Activated T-cell treated with anti-CD3 and anti-CD28 coated beads for 24 hours (primary cell): ENCODE measurements around the gene ICOS.

Experiments
- DNase-seq: peaks from one replicate; pipeline ENCODE4 v3.0.0-alpha.2; 2020; ENCODE audit warnings: low read depth

Gene ICOS

DNA sequence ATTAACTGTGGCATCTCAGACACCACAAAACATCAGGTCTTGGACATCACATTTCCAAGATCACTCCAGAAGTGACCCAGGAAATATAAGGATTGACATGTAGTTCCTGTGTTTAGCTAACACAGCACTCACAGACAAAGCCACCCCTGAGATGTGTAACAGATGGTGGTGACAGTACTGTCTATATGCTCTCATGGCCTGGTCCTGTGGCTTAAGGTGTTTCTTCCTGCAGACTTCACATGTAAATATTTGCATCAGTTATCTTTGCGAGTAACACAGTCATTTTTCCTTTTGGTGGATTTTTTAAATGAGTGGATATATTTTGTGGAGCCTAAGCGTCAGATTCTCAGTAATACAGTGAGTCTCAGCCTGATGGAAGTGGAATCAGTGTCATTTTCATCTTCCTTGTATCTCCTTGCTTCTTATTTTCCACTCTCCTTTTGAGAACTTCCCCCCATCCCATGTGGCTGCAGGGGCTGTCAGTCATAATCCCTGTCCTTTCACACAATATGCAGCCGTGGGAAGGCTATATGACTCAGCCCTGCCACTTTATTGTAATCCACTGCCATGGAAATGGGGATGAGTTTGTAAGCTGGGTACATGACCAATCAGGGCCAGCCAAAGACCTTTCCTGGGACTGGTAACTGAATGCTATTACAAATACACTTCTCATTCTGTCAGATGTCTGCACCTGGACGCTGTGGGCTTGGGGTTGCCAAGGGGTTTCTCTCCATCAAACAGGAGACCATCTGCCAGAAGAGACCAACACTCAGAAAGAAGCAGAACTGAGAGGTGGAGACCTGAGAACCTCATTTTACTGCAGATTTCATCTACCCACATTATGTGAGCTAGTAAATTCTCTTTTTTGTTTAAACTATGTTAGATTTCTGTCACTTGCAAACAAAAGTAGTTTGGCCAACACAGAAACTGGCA, 74.3 kb downstream of the ICOS start:
- no peak for DNase-seq
